ENCODE results near the gene SNX32. TPM values are rescaled to one million over a fixed set of nuclear protein-coding genes. Genes with fewer than 3 reads are reported as not detected.

Gene SNX32
- total and polyA plus RNA-seq, 3 experiments from 2014 or later: 0.77 to 2.8 (median 2.0) TPM

DNA sequence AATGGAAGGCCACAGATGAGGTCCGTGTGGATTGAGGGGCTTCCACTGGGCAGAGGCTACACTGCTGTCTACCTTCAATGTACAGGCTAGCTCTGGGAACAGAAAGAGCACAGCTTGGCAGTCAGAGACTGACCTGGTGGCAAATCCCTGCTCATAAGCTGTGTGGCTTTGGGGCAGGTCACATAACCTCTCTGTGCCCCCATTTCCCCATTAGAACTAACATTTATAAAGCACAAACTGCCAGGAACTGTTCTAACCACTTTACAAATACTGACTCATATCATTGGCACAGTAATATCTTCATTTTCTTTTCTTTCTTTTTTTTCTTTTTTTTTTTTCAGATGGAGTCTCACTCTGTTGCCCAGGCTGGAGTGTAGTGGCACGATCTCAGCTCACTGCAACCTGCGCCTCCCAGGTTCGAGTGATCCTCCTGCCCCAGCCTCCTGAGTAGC, 63.3 kb downstream of the SNX32 start:
- Histone ChIP-seq H3K4me1 (ENCODE audit: insufficient read depth, low read length) (peaks cover 48% of the 10 kb centered on the region), H3K27me3 (ENCODE audit: insufficient read depth, low read length, poor library complexity, severe bottlenecking) (peaks cover 6% of the 10 kb centered on the region), H3K36me3 (ENCODE audit: insufficient read depth, low read length) (no peaks in the 10 kb centered on the region), H3K4me3 (ENCODE audit: low read length) (no peak overlapping the region), H3K9me3 (ENCODE audit: low read length) (no peaks in the 10 kb centered on the region), H3K27ac (ENCODE audit: low read depth, low read length) (no peak overlapping the region)
- ChIA-PET POLR2A (no interaction called here), CTCF (interaction anchor here (0.7 to 21.9 kb wide), 4 partner anchors 8 to 71 kb away, joined by 3 to 560 read pairs (median 46); partner anchors contain the start of genes CCDC85B, CFL1, CTSW and EFEMP2)
- H3K27me3 Mint-ChIP-seq: no peaks in the 10 kb centered on the region
- no peak overlapping the region for H3K4me3 Mint-ChIP-seq
- H3K4me1 Mint-ChIP-seq: peaks cover 33 to 38% (median 36%) of the 10 kb centered on the region in 3 donors
- no peaks in the 10 kb centered on the region for H3K9me3 Mint-ChIP-seq
- no peaks in the 10 kb centered on the region for H3K36me3 Mint-ChIP-seq
- H3K27ac Mint-ChIP-seq: peak overlapping the region in 2 of 8 donors; percentile 29 to 76
- DNase-seq: no peak

DNA sequence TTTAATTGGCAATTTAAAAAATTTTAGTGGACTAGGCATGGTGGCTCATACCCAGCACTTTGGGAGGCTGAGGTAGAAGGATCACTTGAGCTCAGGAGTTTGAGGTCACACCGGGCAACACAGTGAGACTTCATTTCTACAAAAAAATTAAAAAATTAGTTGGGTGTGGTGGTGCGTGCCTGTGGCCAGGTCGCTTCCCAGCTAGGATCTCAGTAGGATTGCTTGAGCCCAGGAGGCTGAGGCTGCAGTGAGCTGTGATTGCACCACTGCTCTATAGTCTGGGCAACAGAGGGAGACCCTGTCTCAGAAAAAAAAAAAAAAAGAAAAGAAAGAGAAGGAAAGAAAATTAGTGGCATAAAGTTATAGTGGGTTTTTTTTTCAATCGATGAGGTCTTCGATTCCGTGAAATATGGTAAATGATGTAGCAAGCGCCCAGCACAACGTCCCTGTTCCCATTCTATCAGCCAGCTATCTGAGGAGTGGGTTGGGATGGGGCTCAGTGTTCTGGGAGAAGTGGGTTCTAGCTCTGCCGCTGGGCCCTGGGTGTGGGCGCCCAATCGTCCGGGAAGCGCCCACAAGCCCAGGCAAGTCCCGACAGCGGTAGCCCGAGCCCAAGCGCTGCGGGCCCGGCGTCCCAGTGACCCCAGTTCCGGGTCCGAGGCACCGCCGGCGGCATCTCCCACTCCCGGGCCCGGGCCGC, 65.0 kb downstream of the SNX32 start:
- DNase-seq: no peak
- CTCF ChIA-PET: interaction anchor here (0.7 to 21.9 kb wide), 4 partner anchors 9 to 30 kb away, joined by 3 to 560 read pairs (median 46); partner anchors contain the start of genes CCDC85B, CFL1, CTSW and EFEMP2
- Mint-ChIP-seq H3K9me3 (no peaks in the 10 kb centered on the region), H3K27ac (peak overlapping the region in 5 of 8 donors; percentile 32 to 90 (median 74)), H3K4me3 (peak overlapping the region in 6 of 7 donors; percentile 57 to 82 (median 73)), H3K36me3 (no peaks in the 10 kb centered on the region), H3K4me1 (peaks cover 16 to 20% (median 20%) of the 10 kb centered on the region in 3 donors), H3K27me3 (no peaks in the 10 kb centered on the region)
- no peaks in the 10 kb centered on the region for H3K9me3 ChIP-seq (ENCODE audit: low read length)
- H3K36me3 ChIP-seq (ENCODE audit: insufficient read depth, low read length): no peaks in the 10 kb centered on the region
- H3K4me3 ChIP-seq (ENCODE audit: low read length): peak overlapping the region; percentile 50
- H3K27me3 ChIP-seq (ENCODE audit: insufficient read depth, low read length, poor library complexity, severe bottlenecking): peaks cover 6% of the 10 kb centered on the region
- H3K4me1 ChIP-seq (ENCODE audit: insufficient read depth, low read length): peaks cover 30% of the 10 kb centered on the region
- POLR2A ChIA-PET: interaction anchor here (1.1 to 3.7 kb wide), 4 partner anchors 8 to 39 kb away, joined by 3 to 32 read pairs (median 4); partner anchors contain the start of gene CCDC85B
- H3K27ac ChIP-seq (ENCODE audit: low read depth, low read length): peak overlapping the region; percentile 62

DNA sequence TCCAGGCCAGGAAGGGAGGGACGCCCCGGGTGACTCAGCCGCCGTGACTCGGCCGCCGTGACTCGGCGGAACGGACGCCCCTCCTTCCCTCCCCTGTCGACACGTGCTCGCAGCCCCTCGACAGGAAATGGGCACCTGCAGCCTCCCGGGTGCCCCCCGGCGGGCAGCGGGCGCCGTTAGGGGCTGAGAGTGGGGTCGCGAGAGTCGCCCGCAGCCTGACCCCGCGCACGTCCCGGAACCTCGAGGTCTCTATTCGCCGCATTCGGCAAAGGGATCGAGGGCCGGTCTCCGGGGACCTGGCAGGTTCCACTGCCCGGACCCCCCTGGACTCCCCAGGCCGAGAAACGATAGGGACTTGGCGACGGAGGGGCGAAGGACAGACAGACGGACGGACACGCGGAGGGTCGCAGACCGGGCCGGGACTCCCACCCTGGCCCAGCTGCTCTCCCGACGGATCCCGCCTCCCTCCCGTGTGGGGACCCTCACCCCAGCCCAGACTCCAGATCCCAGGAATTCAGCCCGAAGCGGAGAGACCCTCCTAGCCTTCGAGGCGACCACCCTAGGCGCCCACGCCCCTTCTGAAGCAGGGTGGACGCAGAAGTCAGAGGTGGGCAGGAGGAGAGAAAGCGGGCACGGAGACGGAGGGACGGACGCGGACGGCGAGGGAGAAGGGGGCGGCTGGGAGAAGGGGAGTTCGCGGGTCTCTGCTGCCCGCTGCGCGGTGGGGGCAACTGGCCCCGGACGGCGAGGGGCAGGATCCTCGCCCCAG, 65.8 kb downstream of the SNX32 start:
- POLR2A ChIA-PET: interaction anchor here (1.3 to 3.7 kb wide), 3 partner anchors 9 to 40 kb away, joined by 3 to 32 read pairs (median 5); partner anchors contain the start of gene CCDC85B
- H3K27me3 Mint-ChIP-seq: no peaks in the 10 kb centered on the region
- H3K4me3 ChIP-seq (ENCODE audit: low read length): peak overlapping the region; percentile 50
- H3K27ac ChIP-seq (ENCODE audit: low read depth, low read length): peak overlapping the region; percentile 62
- H3K27ac Mint-ChIP-seq: peak overlapping the region in 4 of 8 donors; percentile 23 to 83 (median 50)
- DNase-seq: peak in 4 of 5 donors; percentile 36 to 75 (median 60)
- H3K36me3 ChIP-seq (ENCODE audit: insufficient read depth, low read length): no peaks in the 10 kb centered on the region
- no peaks in the 10 kb centered on the region for H3K9me3 Mint-ChIP-seq
- peaks cover 10 to 13% (median 13%) of the 10 kb centered on the region in 3 donors for H3K4me1 Mint-ChIP-seq
- H3K36me3 Mint-ChIP-seq: no peaks in the 10 kb centered on the region
- H3K4me3 Mint-ChIP-seq: peak overlapping the region in 6 of 7 donors; percentile 19 to 61 (median 52)
- H3K9me3 ChIP-seq (ENCODE audit: low read length): no peaks in the 10 kb centered on the region
- H3K4me1 ChIP-seq (ENCODE audit: insufficient read depth, low read length): peaks cover 24% of the 10 kb centered on the region
- CTCF ChIA-PET: interaction anchor here (2.7 to 5.9 kb wide), 2 partner anchors 10 to 15 kb away, joined by 13 to 79 read pairs; partner anchors contain the start of genes CCDC85B and FIBP
- peaks cover 6% of the 10 kb centered on the region for H3K27me3 ChIP-seq (ENCODE audit: insufficient read depth, low read length, poor library complexity, severe bottlenecking)

DNA sequence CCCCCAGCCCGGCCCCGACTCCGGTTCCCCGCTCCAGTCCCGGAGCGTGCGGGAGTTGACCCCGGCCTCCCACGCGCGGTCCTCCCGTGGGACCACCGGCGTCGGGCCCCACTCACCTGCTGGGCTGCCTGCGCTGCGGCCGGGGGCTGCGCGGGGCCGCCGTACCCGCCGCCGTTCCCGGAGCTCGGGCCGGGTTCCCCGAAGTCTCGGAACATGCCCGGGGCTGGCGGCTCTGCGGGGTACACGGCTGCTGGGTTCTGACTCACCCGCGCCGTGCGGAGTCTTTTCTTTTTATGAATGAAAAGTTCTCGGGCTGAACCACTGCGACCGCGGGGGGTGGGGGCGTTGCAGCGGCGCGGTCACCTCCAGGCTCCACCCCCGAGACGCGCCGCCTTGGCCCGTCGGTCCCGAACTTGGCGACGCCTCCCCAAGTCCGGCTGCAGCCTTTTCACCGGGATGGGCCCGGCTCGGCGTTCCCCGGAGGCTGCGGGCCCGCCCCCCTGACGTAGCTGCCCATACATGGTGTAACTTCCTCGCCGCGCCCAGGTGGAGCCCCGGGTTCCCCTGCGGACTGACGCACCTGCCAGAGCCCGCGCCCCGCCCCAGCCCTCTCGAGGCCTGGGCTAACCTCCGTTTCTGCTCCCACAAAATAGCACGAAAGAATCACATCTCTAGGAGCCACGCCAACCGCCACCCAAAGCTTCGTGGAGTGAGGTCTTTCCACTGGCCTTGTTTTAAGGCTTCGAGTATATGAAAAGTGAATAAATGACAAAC, 66.5 kb downstream of the SNX32 start, which contains the start of gene FOSL1:
FOSL1 (minus strand) TSS at position 264 of the 774 bp plus-strand sequence; CDS start at position 215, 49 bp downstream.
- H3K4me1 ChIP-seq (ENCODE audit: insufficient read depth, low read length): peaks cover 24% of the 10 kb centered on the region
- Mint-ChIP-seq H3K9me3 (no peaks in the 10 kb centered on the region), H3K4me1 (peaks cover 8 to 13% (median 11%) of the 10 kb centered on the region in 3 donors), H3K36me3 (no peaks in the 10 kb centered on the region), H3K4me3 (peak within 1 kb of the TSS; percentile 53 to 83 (median 58)), H3K27ac (peak within 1 kb of the TSS in 7 of 8 donors; percentile 36 to 92 (median 88)), H3K27me3 (no peaks in the 10 kb centered on the region)
- H3K9me3 ChIP-seq (ENCODE audit: low read length): no peaks in the 10 kb centered on the region
- DNase-seq: peak; percentile 90 to 95 (median 93)
- no peaks in the 10 kb centered on the region for H3K36me3 ChIP-seq (ENCODE audit: insufficient read depth, low read length)
- CTCF ChIA-PET: interaction anchor here (1.0 to 5.9 kb wide), 4 partner anchors 11 to 167 kb away, joined by 3 to 79 read pairs (median 5); partner anchors contain the start of genes CCDC85B, FIBP and MUS81
- H3K27me3 ChIP-seq (ENCODE audit: insufficient read depth, low read length, poor library complexity, severe bottlenecking): peaks cover 6% of the 10 kb centered on the region
- H3K4me3 ChIP-seq (ENCODE audit: low read length): peak within 1 kb of the TSS; percentile 50
- POLR2A ChIA-PET: interaction anchor here (0.7 to 3.7 kb wide), 4 partner anchors 10 to 19 kb away, joined by 3 to 32 read pairs (median 5); partner anchors contain the start of genes C11orf68, CCDC85B and FIBP
- peak within 1 kb of the TSS; percentile 62 for H3K27ac ChIP-seq (ENCODE audit: low read depth, low read length)

DNA sequence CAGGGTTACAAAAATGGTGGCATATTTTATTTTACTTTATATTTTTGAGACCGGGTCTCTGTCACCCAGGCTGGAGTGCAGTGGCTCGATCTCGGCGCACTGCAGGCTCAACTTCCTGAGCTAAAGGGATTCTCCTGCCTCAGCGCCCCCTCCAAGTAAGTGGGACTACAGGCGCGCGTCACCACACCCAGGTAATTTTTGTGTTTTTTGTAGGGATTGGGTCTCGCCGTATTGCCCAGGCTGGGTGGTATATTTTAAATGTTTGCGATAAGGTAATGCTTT, 67.1 kb downstream of the SNX32 start:
- Histone ChIP-seq H3K27me3 (ENCODE audit: insufficient read depth, low read length, poor library complexity, severe bottlenecking) (peaks cover 6% of the 10 kb centered on the region), H3K36me3 (ENCODE audit: insufficient read depth, low read length) (no peaks in the 10 kb centered on the region), H3K9me3 (ENCODE audit: low read length) (no peaks in the 10 kb centered on the region), H3K4me3 (ENCODE audit: low read length) (no peak overlapping the region), H3K27ac (ENCODE audit: low read depth, low read length) (no peak overlapping the region), H3K4me1 (ENCODE audit: insufficient read depth, low read length) (peaks cover 24% of the 10 kb centered on the region)
- H3K4me3 Mint-ChIP-seq: peak overlapping the region in 6 of 7 donors; percentile 52 to 83 (median 60)
- no peaks in the 10 kb centered on the region for H3K36me3 Mint-ChIP-seq
- ChIA-PET POLR2A (interaction anchor here (0.7 to 3.7 kb wide), 3 partner anchors 10 to 18 kb away, joined by 3 to 32 read pairs (median 5); partner anchors contain the start of genes C11orf68, CCDC85B and FIBP), CTCF (interaction anchor here (1.0 to 5.9 kb wide), 5 partner anchors 11 to 167 kb away, joined by 3 to 79 read pairs (median 6); partner anchors contain the start of genes CCDC85B, FIBP and MUS81)
- no peaks in the 10 kb centered on the region for H3K9me3 Mint-ChIP-seq
- peaks cover 6 to 13% (median 7%) of the 10 kb centered on the region in 3 donors for H3K4me1 Mint-ChIP-seq
- H3K27ac Mint-ChIP-seq: peak overlapping the region in 7 of 8 donors; percentile 35 to 92 (median 88)
- H3K27me3 Mint-ChIP-seq: no peaks in the 10 kb centered on the region
- DNase-seq: no peak

DNA sequence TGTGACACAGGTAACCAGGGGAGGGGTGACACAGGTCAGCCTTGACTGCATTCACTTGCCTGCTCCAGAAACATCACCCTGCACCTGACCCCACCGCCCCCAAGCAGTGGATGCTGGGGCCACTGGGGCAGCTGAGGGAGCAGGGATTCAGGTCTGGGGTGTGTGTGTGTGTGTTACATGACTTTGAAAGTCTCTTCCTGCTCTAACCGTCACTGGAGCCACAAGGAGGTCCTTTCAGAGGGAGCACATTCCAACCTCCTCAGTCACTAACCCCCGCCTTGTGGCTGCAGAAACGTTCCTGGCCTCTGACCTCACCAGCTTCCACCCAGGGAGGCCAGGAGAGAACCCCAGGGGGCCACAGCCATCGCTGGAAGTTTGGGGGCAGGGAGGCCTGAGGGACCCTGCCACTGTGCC, 69.3 kb downstream of the SNX32 start:
- Mint-ChIP-seq H3K36me3 (no peaks in the 10 kb centered on the region), H3K27ac (peak overlapping the region in 2 of 8 donors; percentile 15 to 64), H3K9me3 (no peaks in the 10 kb centered on the region), H3K27me3 (peaks cover 0 to 5% of the 10 kb centered on the region in 2 donors), H3K4me1 (peaks cover 6 to 13% (median 6%) of the 10 kb centered on the region in 3 donors), H3K4me3 (no peak overlapping the region)
- no peak overlapping the region for H3K4me3 ChIP-seq (ENCODE audit: low read length)
- peak overlapping the region; percentile 25 for H3K27ac ChIP-seq (ENCODE audit: low read depth, low read length)
- H3K9me3 ChIP-seq (ENCODE audit: low read length): no peaks in the 10 kb centered on the region
- peaks cover 6% of the 10 kb centered on the region for H3K27me3 ChIP-seq (ENCODE audit: insufficient read depth, low read length, poor library complexity, severe bottlenecking)
- POLR2A ChIA-PET: no interaction called here
- H3K4me1 ChIP-seq (ENCODE audit: insufficient read depth, low read length): peaks cover 24% of the 10 kb centered on the region
- CTCF ChIA-PET: interaction anchor here (1.4 to 2.1 kb wide), 2 partner anchors 19 kb away, joined by 3 to 9 read pairs; no protein-coding TSS in a partner anchor
- no peak for DNase-seq
- H3K36me3 ChIP-seq (ENCODE audit: insufficient read depth, low read length): no peaks in the 10 kb centered on the region

All from CD8-positive, alpha-beta memory T cell (primary cell).